C4-2B (cell line): Measurements from ENCODE around the gene MDFI.

Experiments used
- ZFX ChIP-seq: fragments of 450-650 bp; IDR thresholded peaks from 2 replicates; pipeline ENCODE4 v1.6.1; 2017
- TF ChIP-seq, protein P1 (sequence below): fragments of 450-650 bp; conservative IDR thresholded peaks from 2 replicates; pipeline ENCODE4 v1.5.1; 2017; ENCODE audit warnings: mild to moderate bottlenecking

DNA sequence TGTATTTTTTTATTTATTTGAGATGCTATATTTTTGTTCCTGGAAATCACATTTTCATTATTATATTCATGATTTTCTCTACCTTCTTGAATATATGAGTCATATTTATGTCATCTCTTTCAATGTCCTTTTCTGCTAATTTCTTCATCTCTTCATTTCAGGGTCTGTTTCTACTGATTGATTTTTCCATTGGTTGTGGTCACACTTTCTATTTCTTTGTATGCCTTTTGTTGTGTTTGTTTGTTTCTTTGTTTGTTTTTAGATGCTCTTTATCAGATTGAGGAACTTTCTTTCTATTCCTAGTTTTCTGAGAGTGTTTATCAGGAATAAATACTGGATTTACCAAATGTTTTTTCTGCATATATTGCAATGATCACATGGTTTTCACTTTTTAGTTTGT, 16.9 kb upstream of the MDFI start:
- TF ChIP-seq, protein P1, sequence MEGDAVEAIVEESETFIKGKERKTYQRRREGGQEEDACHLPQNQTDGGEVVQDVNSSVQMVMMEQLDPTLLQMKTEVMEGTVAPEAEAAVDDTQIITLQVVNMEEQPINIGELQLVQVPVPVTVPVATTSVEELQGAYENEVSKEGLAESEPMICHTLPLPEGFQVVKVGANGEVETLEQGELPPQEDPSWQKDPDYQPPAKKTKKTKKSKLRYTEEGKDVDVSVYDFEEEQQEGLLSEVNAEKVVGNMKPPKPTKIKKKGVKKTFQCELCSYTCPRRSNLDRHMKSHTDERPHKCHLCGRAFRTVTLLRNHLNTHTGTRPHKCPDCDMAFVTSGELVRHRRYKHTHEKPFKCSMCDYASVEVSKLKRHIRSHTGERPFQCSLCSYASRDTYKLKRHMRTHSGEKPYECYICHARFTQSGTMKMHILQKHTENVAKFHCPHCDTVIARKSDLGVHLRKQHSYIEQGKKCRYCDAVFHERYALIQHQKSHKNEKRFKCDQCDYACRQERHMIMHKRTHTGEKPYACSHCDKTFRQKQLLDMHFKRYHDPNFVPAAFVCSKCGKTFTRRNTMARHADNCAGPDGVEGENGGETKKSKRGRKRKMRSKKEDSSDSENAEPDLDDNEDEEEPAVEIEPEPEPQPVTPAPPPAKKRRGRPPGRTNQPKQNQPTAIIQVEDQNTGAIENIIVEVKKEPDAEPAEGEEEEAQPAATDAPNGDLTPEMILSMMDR: no peak
- no peak for TF ChIP-seq ZFX
